GM12878 (cell line): ENCODE data around the gene CCDC197. TPM values are rescaled to one million over a fixed set of nuclear protein-coding genes. Genes with fewer than 3 reads are reported as not detected.

ENCODE experiments used
- CEBPZ ChIP-seq: fragments of 150-350 bp; IDR thresholded peaks from 2 replicates; pipeline ENCODE4 v1.6.1; 2016; ENCODE audit warnings: low read depth, low read length
- CUX1 ChIP-seq: IDR thresholded peaks from 2 replicates; pipeline ENCODE4 v1.6.1; 2012; ENCODE audit warnings: improper control_type of control experiment, low read depth, low read length; ENCODE audit not compliant: insufficient replicate concordance
- E4F1 ChIP-seq: fragments of 450-650 bp; IDR thresholded peaks from 2 replicates; pipeline ENCODE4 v1.6.1; 2018; ENCODE audit warnings: borderline replicate concordance, mild to moderate bottlenecking; ENCODE audit not compliant: partially characterized antibody
- KDM1A ChIP-seq: fragments of 200-600 bp; sonication (generic); IDR thresholded peaks from 2 replicates; pipeline ENCODE4 v1.6.1; 2016; ENCODE audit warnings: borderline replicate concordance
- MXI1 ChIP-seq: fragments of 150-350 bp; IDR thresholded peaks from 2 replicates; pipeline ENCODE4 v1.6.1; 2011; ENCODE audit warnings: low read depth, mild to moderate bottlenecking, inconsistent platforms, low read length, improper control_type of control experiment
- polyA plus RNA-seq, 11 experiments: library from polyadenylated mRNA; depleted of rRNA in 4 of 11; unstranded in 6 of 11; stranded (reverse) in 5 of 11; fragments of >200 nt; fragmentation: Nextera tagmentation in 4 of 11; fragmentation: Illumina TruSeq in 1 of 11; extraction: Ambion mirVana in 4 of 11; extraction: Trizol in 1 of 11; gene quantifications; 1 replicate in 1 of 11; 2 replicates in 10 of 11; pipeline versions ENCODE4 v1.2.1 to v1.2.3, GENCODE V29; 2011 to 2016; ENCODE audit warnings: inconsistent platforms in 2 of 11, missing spikeins in 2 of 11, low read depth in 1 of 11
- total RNA-seq, 4 experiments: library from RNA; depleted of rRNA in 3 of 4; stranded (reverse); fragments of >200 nt in 3 of 4; fragmentation: Illumina TruSeq in 1 of 4; extraction: Trizol in 1 of 4; gene quantifications; 2 replicates each; pipeline versions ENCODE4 v1.2.1 to v1.2.3, GENCODE V29; 2013 to 2021

The CCDC197 gene
- total and polyA plus RNA-seq, 10 of the 15 experiments (the other 5 are each of a cell fraction or from before 2014, with no cell fraction given): 0.12 TPM; not detected in 9

GRCh38 chr14:94031161-94031882, 34.2 kb downstream of the CCDC197 start (continued):
- no peak for TF ChIP-seq CUX1
- TF ChIP-seq MXI1: no peak
- no peak for TF ChIP-seq CEBPZ
- no peak for TF ChIP-seq E4F1
- TF ChIP-seq KDM1A: no peak
